NCI-H2196 (cell line): ENCODE data around the gene MYLK.

Experiments
- DNase-seq: peaks from one replicate; lab custom pipeline; 2025; ENCODE audit not compliant: unreplicated experiment; lab: John Stamatoyannopoulos, UW

The MYLK gene

GRCh38 chr3:123832692-123833397 lies 51.3 kb downstream of the MYLK start:
- DNase-seq = no peak

GRCh38 chr3:123831420-123831819 lies 52.7 kb downstream of the MYLK start:
- DNase-seq = no peak

DNA sequence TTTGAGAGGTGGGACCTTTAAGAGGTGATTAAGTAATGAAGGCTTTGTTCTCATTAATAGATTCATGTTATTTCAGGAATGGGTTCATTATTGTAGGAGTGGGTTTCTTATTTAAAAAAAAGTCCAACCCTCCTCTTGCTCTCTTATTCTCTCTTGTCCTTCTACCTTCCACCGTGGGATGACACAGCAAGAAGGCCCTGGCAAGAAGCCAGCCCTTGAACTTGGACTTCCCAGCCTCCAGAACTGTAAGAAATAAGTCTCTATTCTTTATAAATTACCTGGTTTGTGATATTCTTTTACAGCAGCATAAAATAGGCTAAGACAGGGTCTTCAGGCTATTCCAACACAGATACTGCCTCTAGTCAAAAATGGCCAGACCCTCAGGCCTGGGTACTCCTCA lies 62.2 kb downstream of the MYLK start:
- no peak for DNase-seq

DNA sequence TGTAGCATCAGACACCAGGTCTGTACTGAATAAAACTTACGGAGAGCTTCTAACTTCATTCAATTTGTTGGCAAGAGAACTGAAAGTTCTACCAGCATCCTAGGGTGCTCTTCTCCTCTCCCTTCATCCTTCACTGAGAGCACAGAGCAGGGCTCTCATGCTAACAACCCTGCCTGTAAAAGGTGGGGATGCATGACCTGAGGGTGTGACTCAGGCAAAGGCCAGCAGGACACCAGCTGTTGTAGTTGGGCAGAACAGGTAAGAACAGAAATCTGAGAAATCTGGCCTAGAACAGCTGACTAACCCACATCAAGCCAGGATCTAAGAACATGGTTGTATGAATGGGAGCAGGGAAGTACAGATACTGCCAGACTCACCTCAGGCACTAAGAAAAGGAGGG lies 64.2 kb downstream of the MYLK start:
- no peak for DNase-seq

DNA sequence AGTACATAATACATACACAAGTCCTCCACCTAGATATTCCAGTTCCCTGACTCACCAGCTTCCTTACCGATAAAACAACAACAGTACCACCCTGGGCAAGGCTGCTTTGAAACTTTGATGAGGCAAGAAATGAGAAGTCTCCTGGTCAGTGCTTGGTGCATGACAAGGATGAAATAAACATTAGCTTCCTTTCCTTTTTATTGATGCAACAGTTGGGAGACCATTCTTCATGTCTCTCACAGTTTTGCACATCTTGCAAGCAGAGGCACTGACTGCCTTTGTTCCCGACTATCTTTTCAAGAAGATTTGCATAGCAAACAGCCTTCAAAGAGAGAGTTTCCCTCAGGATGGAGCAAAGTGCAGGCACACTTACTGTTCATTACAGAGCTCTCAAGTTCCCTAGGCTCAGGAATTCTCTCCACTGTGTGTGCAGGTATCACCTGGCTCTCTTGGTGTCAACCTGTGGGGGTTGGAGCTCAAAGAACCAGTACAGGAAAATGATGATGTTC lies 65.2 kb downstream of the MYLK start:
- DNase-seq = no peak

DNA sequence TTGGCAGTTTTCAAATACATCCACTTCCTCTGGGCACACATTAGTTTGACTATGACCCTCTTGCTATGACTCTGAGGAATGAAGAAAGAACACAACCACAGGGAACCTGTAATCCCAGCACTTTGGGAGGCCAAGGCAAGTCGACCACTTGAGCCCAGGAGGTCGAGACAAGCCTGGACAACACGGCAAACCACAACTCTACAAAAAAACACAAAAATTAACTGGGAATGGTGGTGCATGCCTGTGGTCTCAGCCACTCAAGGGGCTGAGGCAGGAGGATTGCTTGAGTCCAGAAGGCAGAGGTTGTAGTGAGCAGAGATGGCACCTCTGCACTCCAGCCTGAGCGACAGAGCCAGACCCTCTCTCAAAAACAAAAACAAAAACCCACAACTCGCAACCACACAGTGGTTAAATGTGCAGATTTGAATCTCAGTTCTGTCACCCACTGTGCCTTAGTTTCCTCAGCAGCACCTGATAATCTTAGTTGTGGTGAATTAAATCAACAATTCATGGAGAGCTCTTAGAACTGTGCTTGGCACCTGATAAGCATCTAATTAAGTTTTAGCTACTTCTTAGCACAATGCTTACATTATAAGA lies 65.7 kb downstream of the MYLK start:
- no peak for DNase-seq

- no peak for DNase-seq
These were observed 66.7 kb downstream of the MYLK start for GRCh38 chr3:123817413-123817812.

DNA sequence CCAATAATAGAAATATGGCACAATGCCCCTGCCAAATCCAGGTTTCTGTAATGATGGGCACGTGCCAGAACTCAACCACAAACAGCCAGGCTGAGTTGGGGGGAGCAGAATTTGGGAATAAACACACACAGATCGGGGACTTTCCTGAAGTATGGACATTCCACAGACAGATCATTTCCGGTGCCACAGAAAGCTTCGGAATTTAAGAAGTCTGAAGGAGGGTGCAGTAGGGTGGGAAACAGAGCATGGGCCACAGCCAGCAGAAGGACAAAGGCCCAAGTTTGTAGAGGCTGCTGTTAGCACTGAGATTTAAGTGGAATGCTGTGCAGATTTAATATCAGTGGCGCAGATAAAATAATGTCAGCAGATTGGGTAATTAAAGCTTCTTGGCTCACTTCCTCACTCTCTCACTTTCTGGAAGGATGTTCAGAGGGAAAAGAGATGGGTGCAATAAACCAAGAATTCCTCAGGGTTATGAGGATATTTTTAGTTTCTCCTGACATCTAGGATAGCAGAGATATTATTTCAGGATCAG lies 67.4 kb downstream of the MYLK start:
- no peak for DNase-seq

GRCh38 chr3:123815981-123816380 lies 68.2 kb downstream of the MYLK start:
- DNase-seq = no peak

GRCh38 chr3:123813876-123814275 lies 70.3 kb downstream of the MYLK start:
- DNase-seq = no peak

GRCh38 chr3:123809597-123809996 lies 74.5 kb downstream of the MYLK start:
- no peak for DNase-seq

GRCh38 chr3:123808812-123809211 lies 75.3 kb downstream of the MYLK start:
- no peak for DNase-seq

GRCh38 chr3:123807820-123808219 lies 76.3 kb downstream of the MYLK start:
- DNase-seq = peak; percentile 46

DNA sequence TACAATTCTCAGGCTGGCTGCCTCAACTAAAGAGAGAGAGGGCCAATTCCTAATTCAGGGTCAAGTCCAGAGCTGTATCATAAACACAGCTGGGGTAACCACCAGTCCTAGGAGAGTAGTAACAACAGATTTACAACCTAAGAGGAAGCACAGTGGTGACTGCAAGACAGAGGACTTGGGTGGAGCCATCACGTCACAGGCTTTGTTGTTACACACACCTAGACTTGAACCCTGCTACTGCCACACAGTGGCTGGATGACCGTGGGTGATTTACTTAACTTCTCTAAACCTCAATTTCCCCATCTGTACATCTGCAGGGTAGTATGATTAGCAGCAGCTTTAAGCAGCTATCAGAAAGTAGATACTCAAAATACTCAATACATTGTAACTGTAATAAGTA lies 78.6 kb downstream of the MYLK start:
- DNase-seq = no peak

DNA sequence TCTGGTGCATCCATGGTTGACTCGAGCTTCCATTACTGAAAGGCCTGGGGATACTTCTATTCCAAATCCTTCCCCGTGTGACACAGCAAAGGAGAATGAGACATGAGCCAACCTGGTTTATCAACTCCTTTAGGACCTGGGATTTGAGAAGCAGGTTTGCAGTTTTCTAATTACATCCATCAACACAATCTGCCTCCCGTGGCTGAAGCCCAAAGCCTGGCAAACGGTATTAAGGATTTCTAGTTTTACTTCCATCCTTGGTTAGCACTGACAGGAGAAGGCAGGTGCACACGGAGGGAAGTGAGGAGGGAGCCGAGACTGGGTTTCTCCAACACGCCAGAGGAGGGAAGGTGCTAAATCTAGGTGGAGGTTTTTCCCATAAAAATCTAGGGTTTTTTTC lies 79.0 kb downstream of the MYLK start:
- DNase-seq = no peak

GRCh38 chr3:123804676-123805075 lies 79.5 kb downstream of the MYLK start:
- DNase-seq = no peak

DNA sequence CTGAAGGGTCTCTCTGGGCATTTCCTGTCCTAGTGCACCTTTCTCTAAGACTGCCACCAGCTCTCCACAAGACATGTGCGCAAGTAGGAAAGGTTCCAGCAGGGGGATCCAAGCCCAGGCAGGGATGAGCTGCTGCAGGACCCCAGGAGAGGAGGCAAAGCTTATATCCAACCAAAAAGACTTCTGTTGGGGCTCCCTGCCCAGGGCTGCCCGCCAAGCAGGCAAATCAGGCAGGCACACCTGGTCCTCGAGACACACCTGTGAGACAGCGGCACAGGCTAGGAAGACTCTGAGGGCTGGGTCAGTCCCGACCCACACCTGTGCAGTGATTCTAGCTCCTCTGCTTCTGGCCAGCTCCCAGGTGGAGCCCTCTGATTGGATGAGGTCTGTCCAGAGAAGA lies 80.6 kb downstream of the MYLK start:
- DNase-seq = no peak

DNA sequence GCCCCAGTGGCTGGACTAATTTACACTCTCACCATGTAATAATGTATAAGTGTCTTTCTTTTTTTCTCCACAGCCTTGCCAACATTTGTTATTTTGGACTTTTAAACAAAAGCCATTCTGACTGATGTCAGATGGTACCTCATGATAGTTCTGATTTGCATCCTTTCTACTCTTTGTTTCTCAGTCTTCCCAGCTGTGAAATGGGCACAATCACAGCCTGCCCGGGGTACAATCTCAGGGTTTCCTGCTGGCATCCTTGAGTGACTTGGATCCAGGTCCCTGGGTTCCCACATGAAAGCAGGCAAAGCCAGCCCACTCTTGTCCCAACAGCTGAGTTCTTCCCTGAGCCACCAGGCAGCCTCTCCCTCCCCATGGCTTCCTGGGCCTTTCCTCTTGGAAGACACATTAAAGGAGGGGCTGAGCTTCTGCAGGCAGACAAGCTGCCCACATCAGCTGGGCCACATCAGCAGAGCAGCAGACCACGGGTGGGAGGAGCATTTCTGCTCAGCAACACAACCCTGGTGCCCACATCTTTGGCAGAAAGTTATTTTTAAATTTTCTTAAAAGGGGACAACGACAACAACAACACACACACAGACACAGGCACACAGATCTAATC lies 82.0 kb downstream of the MYLK start:
- no peak for DNase-seq

GRCh38 chr3:123801474-123801873 lies 82.7 kb downstream of the MYLK start:
- no peak for DNase-seq

- no peak for DNase-seq
These were observed 83.8 kb downstream of the MYLK start for GRCh38 chr3:123800362-123800682.

DNA sequence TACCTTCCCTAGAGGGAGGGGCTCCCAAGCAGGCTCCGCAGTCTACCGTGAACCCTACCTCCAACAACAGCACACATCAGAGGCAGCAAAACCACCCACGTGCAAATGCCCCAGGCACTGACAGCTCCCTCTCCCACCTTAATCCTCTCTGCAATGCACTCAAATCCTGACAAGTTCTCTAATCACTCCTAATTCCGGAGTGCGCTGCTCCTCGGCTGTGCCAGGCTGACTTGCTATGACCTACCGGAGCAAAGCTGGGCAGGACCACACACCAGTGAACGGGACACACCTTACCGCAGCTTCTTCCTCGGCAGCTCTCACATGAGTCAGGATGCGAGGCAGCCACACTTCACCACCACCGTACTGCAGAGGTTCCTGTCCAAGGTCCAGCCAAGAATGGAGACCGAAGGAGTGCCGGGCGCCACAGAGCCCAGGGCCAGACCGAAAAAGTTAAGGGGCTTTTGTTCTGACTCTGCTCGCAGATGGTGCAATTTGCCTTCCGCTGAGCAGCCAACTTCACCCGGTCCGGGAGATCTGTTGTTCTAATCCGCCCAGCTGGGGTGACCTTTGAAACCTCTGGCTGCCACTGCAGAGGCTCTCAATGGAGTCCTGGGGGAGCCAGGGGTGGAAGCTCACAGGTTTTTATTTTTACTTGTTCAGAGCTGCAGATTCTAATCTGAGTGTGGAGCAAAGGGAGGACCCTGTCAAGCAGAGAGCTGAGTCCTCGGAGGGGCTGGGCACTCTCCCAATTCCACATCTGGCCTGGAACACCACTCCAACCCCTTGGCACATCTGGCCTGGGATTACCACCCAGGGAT lies 84.4 kb downstream of the MYLK start:
- DNase-seq = no peak
